K562 (cell line): Measurements from ENCODE around the gene GFAP. TPM values are rescaled to one million over a fixed set of nuclear protein-coding genes. Genes with fewer than 3 reads are reported as not detected.

Source experiments
- CCAR2 ChIP-seq: fragments of 200-400 bp; formaldehyde crosslinking; IDR thresholded peaks from 2 replicates; pipeline ENCODE4 v1.6.1; 2017; ENCODE audit warnings: mild to moderate bottlenecking, low read depth, low read length
- GTF3C2 ChIP-seq: IDR thresholded peaks from 3 replicates; pipeline ENCODE4 v1.6.1; 2011; ENCODE audit warnings: borderline replicate concordance, mild to moderate bottlenecking, moderate library complexity; ENCODE audit not compliant: insufficient read length; ENCODE audit errors: extremely low read depth
- MCM3 ChIP-seq: fragments of 450-650 bp; IDR thresholded peaks from 2 replicates; pipeline ENCODE4 v1.6.1; 2016
- POLR2AphosphoS2 ChIP-seq: IDR thresholded peaks from 2 replicates; pipeline ENCODE4 v1.6.1; 2012; ENCODE audit warnings: low read length, improper control_type of control experiment
- ZFP30 ChIP-seq: fragments of 250-450 bp; sonication (Bioruptor Pico); IDR thresholded peaks from 2 replicates; pipeline ENCODE4 v1.8.0; 2022; ENCODE audit warnings: moderate library complexity, mild to moderate bottlenecking, inconsistent platforms, borderline replicate concordance
- ZNF668 ChIP-seq: fragments of 250-450 bp; sonication (Bioruptor Pico); IDR thresholded peaks from 2 replicates; pipeline ENCODE4 v1.8.0; 2022; ENCODE audit warnings: mild to moderate bottlenecking, inconsistent platforms
- ZNF79 ChIP-seq: fragments of 250-450 bp; sonication (Bioruptor Pico); IDR thresholded peaks from 2 replicates; pipeline ENCODE4 v1.4.0; 2020; ENCODE audit warnings: low read depth, mild to moderate bottlenecking, moderate library complexity
- polyA plus RNA-seq, 8 experiments: library from polyadenylated mRNA; depleted of rRNA in 4 of 8; stranded (reverse) in 5 of 8; unstranded in 3 of 8; fragments of >200 nt; fragmentation: Nextera tagmentation in 2 of 8; fragmentation: Illumina TruSeq in 1 of 8; extraction: Ambion mirVana in 2 of 8; extraction: Trizol in 1 of 8; gene quantifications; 2 replicates each; pipeline versions ENCODE4 v1.2.1 to v1.2.3, GENCODE V29; 2011 to 2014; ENCODE audit warnings: inconsistent platforms in 1 of 8, missing spikeins in 1 of 8
- total RNA-seq, 7 experiments: library from RNA; depleted of rRNA in 6 of 7; stranded (reverse); fragments of >200 nt in 6 of 7; fragmentation: Illumina TruSeq in 2 of 7; extraction: Trizol in 2 of 7; gene quantifications; 2 replicates each; pipeline versions ENCODE4 v1.2.1 to v1.2.3, GENCODE V29; 2011 to 2021; ENCODE audit warnings: low replicate concordance in 1 of 7
- TF ChIP-seq, protein P1 (sequence below): sonication (generic); formaldehyde crosslinking; IDR thresholded peaks from 2 replicates; pipeline ENCODE4 v1.8.0; 2022; ENCODE audit warnings: mild to moderate bottlenecking, missing genetic modification reagents
- TF ChIP-seq, protein P2 (sequence below): fragments of 450-650 bp; conservative IDR thresholded peaks from 2 replicates; pipeline ENCODE4 v1.6.1; 2016; ENCODE audit warnings: missing genetic modification characterization, low read depth, mild to moderate bottlenecking, missing compliant biosample characterization, moderate library complexity

GFAP gene
- total and polyA plus RNA-seq, 9 of the 15 experiments (the other 6 are each of a cell fraction or from before 2014, with no cell fraction given), result 0.07 to 1.4 (median 0.60) TPM; not detected in 1

DNA sequence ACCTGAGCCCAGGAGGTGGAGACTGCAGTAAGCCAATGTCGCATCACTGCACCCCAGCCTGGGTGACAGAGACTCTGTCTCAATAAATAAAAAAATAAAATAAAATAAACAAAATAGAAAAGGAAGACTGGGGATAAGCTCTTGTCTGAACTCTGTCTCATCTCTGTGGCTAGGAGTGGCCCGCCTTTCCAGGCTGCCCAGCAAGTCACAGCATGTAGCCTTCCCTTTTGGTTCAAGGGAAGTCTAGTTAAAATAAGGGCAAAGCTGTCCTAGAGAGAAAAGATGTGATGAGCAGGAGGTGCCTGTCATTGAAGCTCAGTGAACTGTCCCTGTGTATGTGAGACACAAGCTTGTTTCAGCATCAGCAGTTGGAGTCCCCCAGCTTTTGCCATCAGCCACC lies 2.7 kb upstream of the GFAP start (continued):
- TF ChIP-seq, protein P1, sequence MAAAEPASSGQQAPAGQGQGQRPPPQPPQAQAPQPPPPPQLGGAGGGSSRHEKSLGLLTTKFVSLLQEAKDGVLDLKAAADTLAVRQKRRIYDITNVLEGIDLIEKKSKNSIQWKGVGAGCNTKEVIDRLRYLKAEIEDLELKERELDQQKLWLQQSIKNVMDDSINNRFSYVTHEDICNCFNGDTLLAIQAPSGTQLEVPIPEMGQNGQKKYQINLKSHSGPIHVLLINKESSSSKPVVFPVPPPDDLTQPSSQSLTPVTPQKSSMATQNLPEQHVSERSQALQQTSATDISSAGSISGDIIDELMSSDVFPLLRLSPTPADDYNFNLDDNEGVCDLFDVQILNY, result no peak
- TF ChIP-seq, protein P2, sequence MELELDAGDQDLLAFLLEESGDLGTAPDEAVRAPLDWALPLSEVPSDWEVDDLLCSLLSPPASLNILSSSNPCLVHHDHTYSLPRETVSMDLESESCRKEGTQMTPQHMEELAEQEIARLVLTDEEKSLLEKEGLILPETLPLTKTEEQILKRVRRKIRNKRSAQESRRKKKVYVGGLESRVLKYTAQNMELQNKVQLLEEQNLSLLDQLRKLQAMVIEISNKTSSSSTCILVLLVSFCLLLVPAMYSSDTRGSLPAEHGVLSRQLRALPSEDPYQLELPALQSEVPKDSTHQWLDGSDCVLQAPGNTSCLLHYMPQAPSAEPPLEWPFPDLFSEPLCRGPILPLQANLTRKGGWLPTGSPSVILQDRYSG (tag), result no peak
- no peak for TF ChIP-seq ZNF79 (CRISPR knock-in tag)
- no peak for TF ChIP-seq ZFP30 (CRISPR knock-in tag)
- no peak for TF ChIP-seq CCAR2
- TF ChIP-seq GTF3C2, result no peak
- no peak for TF ChIP-seq ZNF668 (CRISPR knock-in tag)
- no peak for TF ChIP-seq MCM3
- TF ChIP-seq POLR2AphosphoS2, result no peak
